Activated naive CD8-positive, alpha-beta T cell treated with anti-CD3 and anti-CD28 coated beads, Interleukin-2, amount 50 U/mL, for 16 hours (primary cell): ENCODE measurements around the gene POT1.

Source experiments
- DNase-seq: peaks from one replicate; pipeline ENCODE4 v3.0.0-alpha.2; 2020; ENCODE audit warnings: low read depth, low spot score

The POT1 gene

DNA sequence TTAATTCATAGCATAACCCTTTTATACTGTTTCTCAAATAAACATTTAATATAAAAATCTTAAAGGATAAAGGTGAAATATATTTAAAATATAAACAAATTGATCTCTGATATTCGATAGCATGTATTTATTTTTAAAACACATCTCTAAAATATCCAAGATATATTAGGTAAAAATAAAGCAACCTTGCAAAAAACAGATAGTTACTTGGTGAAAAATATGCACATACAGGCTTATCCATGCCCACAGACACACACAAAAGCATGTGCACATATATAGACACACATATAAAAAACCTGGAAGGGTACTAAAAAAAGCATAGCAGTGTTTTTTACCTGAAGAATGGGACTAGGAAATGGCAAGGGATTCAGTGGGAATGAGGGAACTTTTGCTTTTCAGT lies 19.8 kb downstream of the POT1 start:
- DNase-seq = no peak

- DNase-seq = no peak
Observed at GRCh38 chr7:124908259-124908658, 21.4 kb downstream of the POT1 start.

- DNase-seq = no peak
Observed at GRCh38 chr7:124907490-124907889, 22.1 kb downstream of the POT1 start.

- DNase-seq = no peak
Observed at GRCh38 chr7:124898531-124898930, 31.1 kb downstream of the POT1 start.

GRCh38 chr7:124896001-124896400 lies 33.6 kb downstream of the POT1 start:
- no peak for DNase-seq

GRCh38 chr7:124893140-124893827 lies 36.3 kb downstream of the POT1 start:
- no peak for DNase-seq

DNA sequence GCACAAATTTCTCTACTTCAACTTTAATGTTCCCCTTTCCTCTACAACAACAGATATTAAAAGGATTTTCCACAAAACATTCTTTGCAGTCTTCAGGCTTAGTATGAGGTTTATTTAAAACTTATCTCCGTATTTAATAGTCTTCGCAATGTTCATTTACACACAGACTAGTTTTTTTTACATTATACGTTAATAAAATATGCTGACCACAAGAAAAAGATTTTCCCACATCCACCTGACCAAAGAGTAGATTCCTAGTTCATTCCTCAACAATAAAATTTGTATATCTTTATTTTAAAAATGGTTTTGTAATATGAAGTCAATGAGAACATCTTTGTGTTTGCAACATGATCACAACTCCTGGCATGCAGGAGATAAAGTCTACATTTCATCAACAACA lies 42.4 kb downstream of the POT1 start:
- no peak for DNase-seq

DNA sequence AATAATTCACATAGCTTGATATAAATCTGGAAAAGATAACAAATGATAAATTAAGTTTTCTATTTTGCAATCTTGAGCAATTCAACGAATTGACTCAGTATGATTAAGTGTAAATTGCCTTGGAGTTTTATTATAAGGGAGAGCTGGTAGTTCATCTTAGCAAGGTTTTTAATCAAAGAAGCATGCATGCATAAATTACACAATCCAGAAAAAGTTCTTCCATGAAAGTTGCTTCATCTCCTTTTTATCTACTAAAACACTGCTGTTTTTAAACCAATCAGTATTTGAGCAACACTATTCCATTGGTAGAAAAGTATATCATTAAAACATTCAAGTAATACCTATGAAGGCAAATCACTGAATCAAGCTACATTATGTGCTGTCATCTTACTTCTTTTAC lies 47.6 kb downstream of the POT1 start:
- no peak for DNase-seq

DNA sequence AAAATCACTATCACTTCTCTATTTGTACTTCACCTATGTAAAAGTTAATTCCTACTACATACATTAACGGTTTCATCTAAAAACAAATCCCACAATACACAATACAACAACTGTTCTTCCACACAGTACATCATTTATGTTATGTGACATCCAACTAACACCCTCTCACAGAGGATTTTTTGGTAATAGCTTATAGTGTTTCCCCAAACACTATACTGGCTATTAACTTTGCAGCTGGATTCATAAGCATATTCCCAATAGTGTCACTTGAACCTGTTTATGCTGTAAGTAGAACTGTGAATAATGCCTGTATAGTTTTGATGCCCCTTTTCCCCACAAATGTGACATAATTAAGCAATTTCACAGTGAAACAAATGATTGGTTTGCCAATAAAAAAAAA lies 49.9 kb downstream of the POT1 start:
- DNase-seq = no peak

GRCh38 chr7:124879103-124879502 lies 50.5 kb downstream of the POT1 start:
- no peak for DNase-seq

GRCh38 chr7:124874644-124875163 lies 54.9 kb downstream of the POT1 start:
- DNase-seq = no peak

DNA sequence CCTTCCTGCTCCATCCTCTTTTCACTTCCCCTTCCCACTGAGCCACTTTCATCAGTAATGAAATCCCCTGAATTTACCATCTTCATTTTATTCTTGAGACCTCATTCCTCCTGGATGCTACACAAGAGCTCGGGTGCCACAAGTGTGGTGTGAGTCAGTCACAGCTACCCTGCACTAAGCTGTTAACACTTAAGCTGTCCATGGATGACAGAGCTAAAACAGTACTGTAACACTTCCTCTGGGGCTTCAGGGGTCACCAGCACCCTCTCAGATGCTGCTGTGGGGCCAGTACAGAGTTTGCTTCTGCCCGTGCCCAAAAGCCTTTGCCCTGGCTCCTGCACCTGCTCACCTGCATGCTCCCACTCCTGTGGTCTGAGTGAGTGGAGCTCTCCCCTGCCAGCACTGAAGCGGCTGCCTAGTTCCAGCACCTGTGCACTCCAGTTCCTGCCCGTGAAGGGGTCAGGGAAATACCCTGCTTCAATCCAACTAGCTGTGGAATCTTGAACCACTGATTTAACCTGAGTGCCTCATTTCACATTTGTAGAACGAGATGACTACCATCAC lies 71.9 kb downstream of the POT1 start:
- no peak for DNase-seq

- no peak for DNase-seq
Observed at GRCh38 chr7:124856299-124856888, 73.2 kb downstream of the POT1 start.

DNA sequence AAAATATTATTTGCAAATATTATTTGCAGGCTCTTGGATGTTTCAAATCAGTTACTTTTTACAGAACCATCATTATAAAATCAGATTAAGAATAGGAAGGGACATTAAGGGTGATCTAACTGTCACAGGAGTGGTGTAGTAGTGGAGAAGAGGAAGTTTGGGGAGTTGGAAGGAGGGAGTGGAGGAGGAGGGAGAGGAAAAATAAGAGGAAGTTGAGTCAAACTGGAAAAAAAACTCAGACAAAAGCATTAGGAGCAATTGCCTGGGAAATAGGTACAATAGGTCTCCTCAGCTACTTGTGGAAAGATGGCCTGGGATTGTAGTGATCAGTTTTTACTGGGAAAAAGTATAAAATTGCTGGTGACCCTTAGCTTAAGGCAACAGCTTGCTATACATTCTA lies 86.3 kb downstream of the POT1 start:
- no peak for DNase-seq

- no peak for DNase-seq
Observed at GRCh38 chr7:124840435-124840834, 89.2 kb downstream of the POT1 start.

GRCh38 chr7:124839687-124840086 lies 89.9 kb downstream of the POT1 start:
- DNase-seq = no peak

- no peak for DNase-seq
Observed at GRCh38 chr7:124836173-124836572, 93.5 kb downstream of the POT1 start.

DNA sequence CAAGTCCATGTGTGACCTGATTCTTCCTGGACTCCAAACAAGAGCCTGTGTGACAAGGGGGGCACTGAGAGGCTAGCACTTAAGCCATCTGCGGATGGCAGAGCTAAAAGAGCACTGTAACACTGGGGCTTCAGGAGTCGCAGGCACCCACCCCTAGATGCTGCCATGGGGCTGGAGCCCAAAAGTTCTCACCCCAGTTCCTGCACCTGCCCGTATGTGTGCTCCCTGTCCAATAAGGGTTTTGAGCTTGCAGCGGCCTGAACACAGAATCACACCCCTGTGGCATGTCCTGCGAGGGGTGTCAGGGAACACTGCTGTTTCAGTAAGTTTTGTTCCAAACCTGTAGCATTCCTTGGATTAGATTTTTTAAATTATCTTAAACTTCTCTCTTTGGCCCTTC lies 110.8 kb downstream of the POT1 start:
- DNase-seq = no peak

DNA sequence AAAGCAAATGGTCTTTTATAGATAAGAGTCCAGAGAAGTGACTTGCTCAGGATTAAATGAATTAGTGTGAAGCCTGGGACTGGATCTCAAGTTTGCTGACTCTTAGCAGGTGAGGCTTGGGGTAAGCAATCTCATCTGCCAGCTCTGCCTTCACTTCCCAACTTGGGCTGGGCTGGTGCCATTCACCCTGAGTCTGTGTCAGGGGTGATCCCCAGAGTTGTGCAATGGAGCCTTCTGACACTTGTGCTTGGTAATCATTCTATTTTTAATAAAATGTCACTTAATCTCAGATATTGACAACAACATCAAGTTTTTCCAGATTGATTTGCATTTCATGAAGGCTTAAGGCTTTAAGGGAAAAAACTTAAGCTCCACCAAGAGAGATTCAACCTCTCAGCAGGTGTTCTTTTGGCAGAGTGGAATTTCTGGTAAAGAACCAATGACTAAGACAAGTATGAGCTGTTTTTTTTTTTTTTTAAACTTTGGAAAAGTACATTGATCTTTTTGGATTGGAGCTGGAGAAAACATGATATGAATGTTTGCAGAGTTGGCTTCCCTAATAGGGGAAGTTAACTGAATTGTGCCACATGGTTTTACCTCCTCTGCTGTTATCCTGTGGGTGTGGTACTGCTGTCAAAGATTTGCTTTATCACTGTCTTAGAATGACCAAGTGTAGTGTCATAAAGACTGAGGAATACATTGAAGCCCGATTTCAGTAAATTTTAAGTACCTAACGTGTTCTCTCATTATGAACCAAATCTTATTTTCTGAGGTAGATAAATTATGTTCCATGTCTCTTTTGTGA lies 115.4 kb downstream of the POT1 start:
- DNase-seq = no peak

GRCh38 chr7:124812764-124813163 lies 116.9 kb downstream of the POT1 start:
- DNase-seq = no peak

DNA sequence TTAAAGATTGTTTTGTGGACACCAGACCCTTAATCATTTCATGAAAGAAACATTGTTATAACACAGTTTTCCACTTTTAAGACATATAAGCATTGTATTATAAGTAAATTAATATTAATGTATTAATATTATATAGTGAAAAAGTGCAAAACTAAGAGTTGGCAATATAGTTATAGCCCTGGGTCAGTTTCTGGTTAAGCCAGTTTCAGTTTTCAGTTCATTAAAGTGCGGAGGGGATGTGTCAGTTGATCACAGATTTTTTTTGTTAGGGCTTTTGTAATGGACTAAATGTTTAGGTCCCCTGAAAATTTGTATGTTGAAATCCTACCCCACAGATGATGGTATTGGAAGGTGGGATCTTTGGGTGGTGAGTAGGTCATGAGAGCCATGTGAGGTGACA lies 118.3 kb downstream of the POT1 start:
- no peak for DNase-seq

- DNase-seq = no peak
Observed at GRCh38 chr7:124810605-124811004, 119.0 kb downstream of the POT1 start.
